ENCODE results near the gene RASA2. TPM values are rescaled to one million over a fixed set of nuclear protein-coding genes. Genes with fewer than 3 reads are reported as not detected.
"Not testable (repeated sequence)": the region's sequence is repeated elsewhere in the genome, so short reads cannot be mapped to it uniquely, and the experiment has no call there.

The RASA2 gene
- total RNA-seq, 2 donors from 2014 or later, result 15.4 to 23.1 TPM

- Histone ChIP-seq H3K4me3 (peak overlapping the region; percentile 19), H3K4me1 (ENCODE audit: control insufficient read depth in 1 of 2, low read depth in 2 of 2) (peaks cover 7 to 27% of the 10 kb centered on the region in 2 donors), H3K36me3 (peaks cover 1% of the 10 kb centered on the region), H3K27ac (peak overlapping the region in 1 of 2 donors; percentile 17), H3K9me3 (no peaks in the 10 kb centered on the region), H3K27me3 (replicated peaks; ENCODE audit: insufficient read depth) (no peaks in the 10 kb centered on the region)
- no peak for TF ChIP-seq CTCF (IDR thresholded peaks at IDR 0.05)
- ATAC-seq (ENCODE audit: insufficient number of reproducible peaks, low FRiP score, low read depth) (no peak), DNase-seq (ENCODE audit: low spot score) (no peak)
Observed at GRCh38 chr3:141530415-141530768, 43.6 kb downstream of the RASA2 start.

GRCh38 chr3:141532609-141533008, 45.8 kb downstream of the RASA2 start:
- Histone ChIP-seq H3K4me3 (no peak overlapping the region), H3K27me3 (replicated peaks; ENCODE audit: insufficient read depth) (no peaks in the 10 kb centered on the region), H3K9me3 (no peaks in the 10 kb centered on the region), H3K4me1 (ENCODE audit: control insufficient read depth in 1 of 2, low read depth in 2 of 2) (peaks cover 2 to 27% of the 10 kb centered on the region in 2 donors), H3K36me3 (peaks cover 9% of the 10 kb centered on the region), H3K27ac (no peak overlapping the region)
- no peak for DNase-seq (ENCODE audit: low spot score)
- ATAC-seq (ENCODE audit: insufficient number of reproducible peaks, low FRiP score, low read depth), result no peak
- no peak for TF ChIP-seq CTCF (IDR thresholded peaks at IDR 0.05)

GRCh38 chr3:141536017-141536416, 49.2 kb downstream of the RASA2 start:
- ATAC-seq (ENCODE audit: insufficient number of reproducible peaks, low FRiP score, low read depth); H3K27me3 ChIP-seq (replicated peaks; ENCODE audit: insufficient read depth): not testable (repeated sequence)

GRCh38 chr3:141537856-141538255, 51.0 kb downstream of the RASA2 start:
- H3K4me1 ChIP-seq (ENCODE audit: control insufficient read depth in 1 of 2, low read depth in 2 of 2), result no peaks in the 10 kb centered on the region
- TF ChIP-seq CTCF (IDR thresholded peaks at IDR 0.05), result no peak
- DNase-seq (ENCODE audit: low spot score) (no peak), ATAC-seq (ENCODE audit: insufficient number of reproducible peaks, low FRiP score, low read depth) (no peak)
- H3K27ac ChIP-seq, result no peak overlapping the region
- peaks cover 9% of the 10 kb centered on the region for H3K36me3 ChIP-seq
- no peaks in the 10 kb centered on the region for H3K27me3 ChIP-seq (replicated peaks; ENCODE audit: insufficient read depth)
- no peaks in the 10 kb centered on the region for H3K9me3 ChIP-seq
- H3K4me3 ChIP-seq, result no peak overlapping the region

More at GRCh38 chr3:141536017-141536416, 49.2 kb downstream of the RASA2 start:
- not testable (repeated sequence) for H3K9me3 ChIP-seq; H3K4me1 ChIP-seq (ENCODE audit: control insufficient read depth in 1 of 2, low read depth in 2 of 2); DNase-seq (ENCODE audit: low spot score); H3K36me3 ChIP-seq; H3K27ac ChIP-seq; H3K4me3 ChIP-seq

- peaks cover 9% of the 10 kb centered on the region for H3K36me3 ChIP-seq
- H3K27ac ChIP-seq, result no peak overlapping the region
- no peak for DNase-seq (ENCODE audit: low spot score)
- peaks cover 4% of the 10 kb centered on the region for H3K9me3 ChIP-seq
- H3K4me1 ChIP-seq (ENCODE audit: control insufficient read depth in 1 of 2, low read depth in 2 of 2), result no peaks in the 10 kb centered on the region
- no peaks in the 10 kb centered on the region for H3K27me3 ChIP-seq (replicated peaks; ENCODE audit: insufficient read depth)
- H3K4me3 ChIP-seq, result no peak overlapping the region
- no peak for ATAC-seq (ENCODE audit: insufficient number of reproducible peaks, low FRiP score, low read depth)
- no peak for TF ChIP-seq CTCF (IDR thresholded peaks at IDR 0.05)
Observed at GRCh38 chr3:141538568-141539240, 51.9 kb downstream of the RASA2 start.
